Dermis blood vessel endothelial cell (primary cell): ENCODE data around the gene ATP11A. TPM values are rescaled to one million over a fixed set of nuclear protein-coding genes. Genes with fewer than 3 reads are reported as not detected.
A peak's percentile ranks its signal among the peaks of the same experiment; 100 is the strongest.
"Not testable (repeated sequence)": the region's sequence is repeated elsewhere in the genome, so short reads cannot be mapped to it uniquely, and the experiment has no call there.

Experiments used
- DNase-seq: peaks from one replicate; pipeline ENCODE4 v3.0.0; 2010
- total RNA-seq: library from RNA; depleted of rRNA; stranded (reverse); fragments of >200 nt; gene quantifications from 2 replicates; pipeline ENCODE4 v1.2.3, GENCODE V29; 2014

The ATP11A gene
- total RNA-seq, 1 donor from 2014 or later: 32.0 TPM

DNA sequence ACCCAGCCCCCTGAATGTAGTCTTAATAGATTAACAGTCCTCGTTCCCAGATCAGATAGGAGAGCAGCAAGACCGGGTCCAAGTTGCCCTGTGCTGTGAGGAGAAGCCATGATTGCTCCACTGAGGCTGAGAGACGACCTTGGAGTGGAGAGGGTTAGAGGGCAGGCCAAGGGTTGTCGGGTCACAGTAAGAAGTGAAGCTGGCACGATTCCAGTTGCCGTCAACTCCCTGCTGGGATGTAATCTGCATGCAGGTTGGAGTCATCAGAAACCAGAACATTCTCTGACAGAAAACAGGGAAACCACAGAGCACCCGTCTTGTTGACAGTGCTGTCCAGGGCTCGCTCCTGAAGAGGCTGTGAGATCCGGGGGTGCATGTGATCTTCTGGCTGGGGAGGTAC is 19.0 kb upstream of the ATP11A start:
- DNase-seq: no peak

DNA sequence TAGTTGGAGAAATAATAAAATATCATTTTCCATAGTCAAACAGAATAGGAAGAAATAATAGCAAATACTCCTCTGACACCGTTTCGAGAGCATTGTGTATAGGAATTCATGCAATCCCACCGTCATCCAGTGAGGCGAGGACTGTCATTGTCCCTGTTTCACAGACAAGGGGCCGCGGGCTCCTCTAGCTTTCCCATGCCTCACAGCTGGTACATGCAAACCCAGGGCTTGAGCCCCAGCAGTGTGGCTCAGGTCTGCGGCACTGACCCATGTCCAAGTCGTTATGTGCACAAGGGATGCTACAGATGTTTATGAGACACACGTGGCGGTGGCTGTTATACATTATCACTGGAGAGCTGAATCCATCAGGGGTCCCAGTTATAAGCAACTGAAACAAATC is 18.5 kb upstream of the ATP11A start:
- DNase-seq: no peak

DNA sequence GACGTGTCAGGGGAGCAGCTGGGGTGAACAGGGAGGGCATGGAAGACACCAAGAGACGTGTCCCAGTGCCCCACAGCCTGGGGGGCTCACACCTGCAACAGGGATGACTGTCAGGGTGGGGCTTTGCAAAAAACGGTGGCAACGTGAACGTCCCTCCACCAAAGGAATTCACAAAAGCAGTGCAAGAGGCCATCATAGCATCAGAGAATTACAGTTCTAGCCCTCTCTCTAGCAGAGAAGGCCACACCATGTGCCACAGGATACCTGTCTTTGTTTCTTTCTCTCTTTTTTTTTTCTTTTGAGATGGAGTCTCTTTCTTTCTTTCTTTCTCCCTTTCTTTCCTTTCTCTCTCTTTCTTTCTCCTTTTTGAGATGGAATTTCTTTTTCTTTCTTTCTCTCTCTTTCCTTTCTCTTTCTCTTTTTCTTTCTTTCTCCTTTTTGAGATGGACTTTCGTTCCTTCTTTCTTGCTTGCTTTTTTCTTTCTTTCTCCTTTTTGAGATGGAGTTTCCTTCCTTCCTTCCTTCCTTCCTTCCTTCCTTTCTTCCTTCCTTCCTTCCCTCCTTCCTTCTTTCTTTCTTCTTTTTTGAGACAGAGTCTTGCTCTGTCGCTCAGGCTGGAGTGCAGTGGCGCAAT is 17.1 kb upstream of the ATP11A start:
- DNase-seq: no peak

- no peak for DNase-seq
Measured at GRCh38 chr13:112674412-112675365, 15.1 kb upstream of the ATP11A start.

DNA sequence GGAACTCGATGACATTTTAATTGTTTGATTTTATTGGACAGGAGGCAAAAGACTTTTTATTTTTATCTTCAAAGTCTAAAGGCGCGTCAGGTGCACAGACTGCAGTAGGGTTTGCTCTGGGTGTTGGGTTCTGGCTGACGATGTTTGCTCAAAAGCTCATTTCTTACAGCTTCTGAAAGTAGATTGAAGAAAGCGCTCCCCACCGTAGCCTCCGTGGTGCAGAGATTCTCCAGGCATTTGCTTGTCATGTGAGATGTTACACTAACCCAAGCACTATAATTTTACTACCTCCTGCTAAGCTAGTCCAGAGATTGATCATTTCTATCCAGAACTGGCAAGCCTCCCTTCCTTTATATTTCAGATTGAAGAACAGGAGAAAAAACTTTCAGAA is 14.5 kb upstream of the ATP11A start:
- DNase-seq: no peak

GRCh38 chr13:112677421-112677962 is 12.3 kb upstream of the ATP11A start:
- not testable (repeated sequence) for DNase-seq

GRCh38 chr13:112679381-112679780 is 10.5 kb upstream of the ATP11A start:
- DNase-seq: no peak

DNA sequence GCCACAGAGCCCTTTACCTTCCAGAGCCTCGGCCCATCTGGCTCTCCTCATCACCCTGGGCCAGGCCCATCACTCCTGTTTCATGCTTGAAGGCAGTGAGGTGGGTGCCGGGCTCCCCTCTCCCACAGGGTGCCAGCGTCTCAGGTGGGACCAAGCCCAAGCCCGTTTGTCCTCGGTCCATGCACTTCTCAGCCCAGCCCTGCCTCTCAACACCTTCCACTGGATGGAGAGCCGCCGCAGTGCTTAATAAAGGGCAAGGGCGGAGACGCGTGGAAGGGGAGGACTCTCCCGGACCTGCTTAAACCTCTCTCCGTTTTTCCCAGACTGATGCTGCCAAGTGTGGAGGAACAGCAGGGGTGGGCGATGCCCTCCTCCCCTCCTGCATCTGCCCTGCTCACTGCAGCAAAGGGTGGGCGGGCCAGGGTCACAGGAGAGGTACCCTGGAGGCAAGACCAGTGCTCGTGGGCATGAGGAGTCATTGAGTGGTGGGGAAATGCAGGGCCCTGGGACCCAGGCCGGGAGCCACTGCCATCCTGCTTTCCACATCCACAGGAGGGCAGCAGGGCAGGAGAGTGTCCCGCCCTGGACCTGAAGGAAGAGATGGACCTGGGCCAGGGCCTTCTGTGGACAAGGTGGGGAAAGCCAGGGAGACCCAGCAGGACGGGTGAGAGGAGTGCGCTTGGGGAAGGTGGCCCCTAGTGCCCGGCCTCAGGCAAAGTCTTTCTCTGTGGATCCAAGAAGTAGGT is 9.7 kb upstream of the ATP11A start:
- DNase-seq: no peak

- no peak for DNase-seq
Measured at GRCh38 chr13:112680741-112681360, 9.0 kb upstream of the ATP11A start.

- no peak for DNase-seq
Measured at GRCh38 chr13:112683581-112683980, 6.3 kb upstream of the ATP11A start.

DNA sequence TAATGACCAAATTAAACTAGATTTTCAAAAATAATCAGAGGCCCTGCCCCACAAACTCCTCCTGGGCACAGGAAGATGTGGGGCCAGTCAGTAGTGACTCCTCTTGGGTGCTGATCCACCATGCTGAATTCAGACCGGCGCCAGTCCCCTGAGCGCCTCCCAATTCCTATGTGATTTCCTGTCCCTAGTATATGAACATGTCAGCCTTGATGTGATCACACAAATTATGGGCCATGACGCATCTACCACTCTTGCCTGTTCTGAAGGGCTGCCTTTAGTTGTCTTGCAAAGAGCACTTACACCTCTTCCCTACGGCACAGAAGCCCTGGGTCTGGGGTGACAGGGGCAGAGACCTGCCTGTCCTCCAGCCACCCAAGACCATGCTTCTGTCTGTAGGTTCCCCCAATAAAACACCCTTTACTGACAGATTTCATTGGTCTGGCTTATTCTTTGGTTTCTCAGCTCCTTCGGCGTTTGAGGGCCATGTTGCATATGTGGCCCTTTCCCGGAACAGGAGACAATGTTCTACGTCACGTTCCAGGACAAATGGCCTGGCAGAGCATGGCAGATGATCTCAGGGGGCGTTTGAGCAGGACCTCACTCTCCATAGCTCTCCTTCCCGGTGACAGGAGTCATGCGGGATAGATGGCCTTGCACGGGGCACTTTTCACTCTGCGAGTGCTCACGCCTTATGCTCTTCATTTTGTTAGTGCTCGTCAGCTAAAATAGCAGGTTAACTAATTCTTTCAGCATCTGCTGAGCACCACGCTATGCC is 5.6 kb upstream of the ATP11A start:
- DNase-seq: no peak

- DNase-seq: not testable (repeated sequence)
Measured at GRCh38 chr13:112685189-112685805, 4.5 kb upstream of the ATP11A start.

DNA sequence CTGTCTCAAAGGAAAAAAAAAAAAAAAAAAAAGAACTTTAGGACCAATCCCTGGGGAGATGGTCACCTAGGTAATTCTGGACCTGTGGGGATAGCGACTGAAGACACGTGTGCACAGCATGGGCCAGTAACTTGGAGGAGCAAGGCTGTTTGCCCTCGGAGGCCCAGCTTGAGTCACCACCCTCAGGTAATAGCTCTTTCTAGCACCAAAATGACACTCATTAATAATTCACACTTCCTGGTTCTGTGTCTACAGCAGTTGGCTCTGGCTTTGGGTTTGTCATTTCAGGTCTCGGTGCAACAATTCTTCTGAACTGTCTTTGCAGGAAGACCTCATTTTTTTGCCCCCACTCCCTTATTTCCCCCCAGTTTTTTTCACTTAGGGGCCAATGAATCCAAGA is 3.9 kb upstream of the ATP11A start:
- DNase-seq: no peak

GRCh38 chr13:112686364-112686763 is 3.5 kb upstream of the ATP11A start:
- no peak for DNase-seq

DNA sequence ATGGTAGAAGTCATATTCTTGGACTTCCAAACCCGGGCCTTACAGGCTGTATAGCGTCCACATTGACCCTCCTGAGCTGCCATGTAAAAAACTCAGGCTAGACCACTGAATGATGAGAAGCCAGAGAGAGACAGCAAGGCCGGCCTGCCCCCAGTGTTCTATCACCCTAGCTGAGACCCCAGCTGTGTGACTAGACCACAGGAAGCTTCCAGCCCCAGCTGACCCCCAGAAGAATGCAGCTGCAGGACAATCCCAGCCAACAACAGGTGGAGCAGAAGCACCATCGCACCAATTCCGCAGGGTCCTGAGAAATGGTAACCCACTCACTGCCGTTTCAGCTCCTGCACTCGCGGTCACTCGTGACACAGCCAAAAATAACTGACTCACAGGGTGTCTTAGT is 2.9 kb upstream of the ATP11A start:
- no peak for DNase-seq

GRCh38 chr13:112687836-112688559 is 1.8 kb upstream of the ATP11A start:
- peak; percentile 25 for DNase-seq

- peak; percentile 44 for DNase-seq
Measured at GRCh38 chr13:112688560-112689302, 1.1 kb upstream of the ATP11A start.

DNA sequence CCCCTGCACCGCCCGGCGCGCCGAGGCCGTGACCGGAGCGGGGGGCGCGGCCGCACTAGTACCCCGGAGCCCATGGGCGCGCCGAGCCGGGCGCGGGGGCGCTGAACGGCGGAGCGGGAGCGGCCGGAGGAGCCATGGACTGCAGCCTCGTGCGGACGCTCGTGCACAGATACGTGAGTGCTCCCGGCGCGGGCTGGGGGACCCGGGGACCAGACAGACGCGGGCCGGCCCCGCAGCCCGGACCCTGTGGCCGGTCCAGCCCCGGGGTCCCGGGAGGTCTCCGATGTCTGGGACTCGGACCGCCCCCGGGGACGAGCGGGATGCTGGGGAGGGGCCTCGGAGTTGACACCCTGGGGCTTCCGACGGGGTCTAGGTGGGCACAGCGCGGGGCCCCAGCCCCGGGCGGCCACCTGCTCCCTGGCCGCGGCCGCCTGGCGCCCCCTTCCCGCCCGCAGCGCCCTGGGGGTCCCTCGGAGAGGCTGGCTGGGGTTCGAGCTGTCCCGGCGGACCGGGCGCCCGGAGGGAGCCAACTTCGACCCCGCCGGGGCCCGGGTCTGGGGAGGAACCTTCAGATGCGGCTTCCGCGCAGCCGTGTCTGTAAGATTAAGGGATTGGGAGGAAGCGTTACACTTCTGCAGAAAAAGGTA is 568 bp downstream of the ATP11A start:
- peak; percentile 51 for DNase-seq

DNA sequence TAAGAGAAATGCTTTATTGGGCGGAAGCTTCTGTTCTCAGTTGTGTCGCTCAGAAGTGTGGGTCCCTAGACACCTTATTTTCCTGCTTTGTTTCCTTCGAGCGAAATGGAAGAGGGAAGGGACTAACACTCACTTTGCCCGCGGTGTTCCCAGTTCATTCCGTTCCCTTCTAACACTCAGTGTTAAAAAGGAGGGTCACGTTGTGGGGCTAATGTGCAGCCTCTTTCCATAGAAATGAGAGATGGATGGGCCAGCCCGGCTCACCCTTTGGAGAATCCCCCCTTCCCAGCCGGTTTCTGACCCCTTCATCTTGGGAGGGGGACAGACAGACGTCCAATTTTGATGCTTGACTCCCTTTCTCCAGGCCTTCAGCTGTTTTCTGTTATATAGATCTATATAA is 2.3 kb downstream of the ATP11A start:
- no peak for DNase-seq
